Fibroblast of the aortic adventitia (primary cell): ENCODE measurements around the gene PLN. TPM values are rescaled to one million over a fixed set of nuclear protein-coding genes. Genes with fewer than 3 reads are reported as not detected.

Source experiments
- DNase-seq: peaks from one replicate; pipeline ENCODE4 v3.0.0-alpha.2; 2010; ENCODE audit warnings: low read depth
- H3K4me3 ChIP-seq: 2 replicates; pipeline ENCODE4 v1.5.1; 2011; ENCODE audit warnings: low read depth, mild to moderate bottlenecking, control low read depth, low read length, moderate library complexity
- total RNA-seq: library from RNA; depleted of rRNA; stranded (reverse); fragments of >200 nt; gene quantifications from 2 replicates; pipeline ENCODE4 v1.2.3, GENCODE V29; 2012; ENCODE audit warnings: low replicate concordance
- TF ChIP-seq, protein P1 (sequence below): IDR thresholded peaks from 2 replicates; pipeline ENCODE4 v1.5.1; 2011; ENCODE audit warnings: mild to moderate bottlenecking, low read length, control low read depth, inconsistent platforms; ENCODE audit not compliant: insufficient read depth

PLN gene
- total RNA-seq, 1 donor = 0.27 TPM

DNA sequence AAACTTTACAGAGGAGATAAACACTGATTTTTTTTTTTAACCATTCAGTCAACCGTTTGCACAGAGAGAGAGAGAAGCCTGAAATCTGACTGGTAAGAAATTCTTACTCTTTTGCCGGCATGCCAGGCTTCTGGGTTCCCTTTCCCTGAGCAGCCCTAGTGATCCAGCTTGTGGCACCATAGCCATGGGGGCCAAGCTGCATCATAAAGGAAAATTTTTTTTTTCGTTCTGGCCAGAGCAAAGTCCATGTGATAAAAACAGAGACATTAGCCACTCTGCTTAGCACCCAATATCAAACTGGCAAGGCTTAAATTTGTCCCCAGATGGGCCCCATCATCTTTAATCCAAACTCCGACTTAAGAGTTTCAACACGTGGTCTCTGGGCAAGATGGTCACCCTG, 58.8 kb downstream of the PLN start:
- H3K4me3 ChIP-seq = no peak overlapping the region
- TF ChIP-seq, protein P1, sequence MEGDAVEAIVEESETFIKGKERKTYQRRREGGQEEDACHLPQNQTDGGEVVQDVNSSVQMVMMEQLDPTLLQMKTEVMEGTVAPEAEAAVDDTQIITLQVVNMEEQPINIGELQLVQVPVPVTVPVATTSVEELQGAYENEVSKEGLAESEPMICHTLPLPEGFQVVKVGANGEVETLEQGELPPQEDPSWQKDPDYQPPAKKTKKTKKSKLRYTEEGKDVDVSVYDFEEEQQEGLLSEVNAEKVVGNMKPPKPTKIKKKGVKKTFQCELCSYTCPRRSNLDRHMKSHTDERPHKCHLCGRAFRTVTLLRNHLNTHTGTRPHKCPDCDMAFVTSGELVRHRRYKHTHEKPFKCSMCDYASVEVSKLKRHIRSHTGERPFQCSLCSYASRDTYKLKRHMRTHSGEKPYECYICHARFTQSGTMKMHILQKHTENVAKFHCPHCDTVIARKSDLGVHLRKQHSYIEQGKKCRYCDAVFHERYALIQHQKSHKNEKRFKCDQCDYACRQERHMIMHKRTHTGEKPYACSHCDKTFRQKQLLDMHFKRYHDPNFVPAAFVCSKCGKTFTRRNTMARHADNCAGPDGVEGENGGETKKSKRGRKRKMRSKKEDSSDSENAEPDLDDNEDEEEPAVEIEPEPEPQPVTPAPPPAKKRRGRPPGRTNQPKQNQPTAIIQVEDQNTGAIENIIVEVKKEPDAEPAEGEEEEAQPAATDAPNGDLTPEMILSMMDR = no peak
- no peak for DNase-seq

Other genes starting within 250 kb of the PLN start
- gene CEP85L, start 103.3 kb downstream of the PLN start, total RNA-seq = 10.8 and 17.1 TPM in 2 replicates